Measurements from ENCODE around the gene PRSS21.

Gene PRSS21

DNA sequence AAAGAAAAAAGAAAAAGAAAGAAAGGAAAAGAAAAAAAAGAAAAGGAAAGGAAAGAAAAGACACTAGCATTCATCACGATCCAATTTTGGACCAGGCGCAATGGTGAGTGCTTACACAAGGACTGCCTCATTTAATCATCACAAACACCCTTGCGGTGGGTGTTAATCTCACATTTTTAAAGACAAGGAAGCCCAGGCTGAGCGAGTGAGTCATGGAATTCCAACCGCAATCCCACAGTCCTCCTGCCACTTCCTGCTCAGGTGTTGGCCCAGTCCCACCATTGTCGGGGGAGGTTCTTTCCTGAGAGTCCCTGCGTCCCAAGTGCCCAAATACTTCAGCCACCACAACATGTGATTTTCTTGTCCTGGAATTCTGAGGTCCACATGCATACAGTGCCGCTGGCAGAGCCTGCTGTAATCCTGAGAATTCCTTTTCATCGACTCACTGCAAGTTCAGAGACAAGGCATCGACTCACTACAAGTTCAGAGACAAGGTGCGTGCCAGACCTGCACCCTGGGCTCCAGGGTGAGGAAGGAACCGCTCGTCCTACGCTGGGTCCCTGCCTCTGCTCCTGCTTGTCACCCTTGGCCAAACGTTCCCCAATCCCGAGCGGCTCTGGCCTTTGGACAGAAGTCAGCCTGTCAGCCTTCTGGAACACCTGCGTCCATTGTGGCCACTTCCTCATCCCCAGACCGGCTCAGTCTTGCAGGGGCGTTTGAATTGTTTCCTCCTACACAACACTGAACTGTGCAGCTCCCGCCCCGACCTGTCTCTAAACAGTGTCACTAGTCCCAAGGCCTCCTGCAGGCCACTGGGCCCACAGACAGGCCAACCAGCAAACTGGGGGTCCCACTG, 18.8 kb downstream of the PRSS21 start:
- TF ChIP-seq, protein P1, sequence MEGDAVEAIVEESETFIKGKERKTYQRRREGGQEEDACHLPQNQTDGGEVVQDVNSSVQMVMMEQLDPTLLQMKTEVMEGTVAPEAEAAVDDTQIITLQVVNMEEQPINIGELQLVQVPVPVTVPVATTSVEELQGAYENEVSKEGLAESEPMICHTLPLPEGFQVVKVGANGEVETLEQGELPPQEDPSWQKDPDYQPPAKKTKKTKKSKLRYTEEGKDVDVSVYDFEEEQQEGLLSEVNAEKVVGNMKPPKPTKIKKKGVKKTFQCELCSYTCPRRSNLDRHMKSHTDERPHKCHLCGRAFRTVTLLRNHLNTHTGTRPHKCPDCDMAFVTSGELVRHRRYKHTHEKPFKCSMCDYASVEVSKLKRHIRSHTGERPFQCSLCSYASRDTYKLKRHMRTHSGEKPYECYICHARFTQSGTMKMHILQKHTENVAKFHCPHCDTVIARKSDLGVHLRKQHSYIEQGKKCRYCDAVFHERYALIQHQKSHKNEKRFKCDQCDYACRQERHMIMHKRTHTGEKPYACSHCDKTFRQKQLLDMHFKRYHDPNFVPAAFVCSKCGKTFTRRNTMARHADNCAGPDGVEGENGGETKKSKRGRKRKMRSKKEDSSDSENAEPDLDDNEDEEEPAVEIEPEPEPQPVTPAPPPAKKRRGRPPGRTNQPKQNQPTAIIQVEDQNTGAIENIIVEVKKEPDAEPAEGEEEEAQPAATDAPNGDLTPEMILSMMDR (conservative IDR thresholded peaks at IDR 0.05): no peak
- TF ChIP-seq ZFX (IDR thresholded peaks at IDR 0.05): no peak
- H3K27ac ChIP-seq: peak overlapping the region; percentile 17; the same call in 1 of the 2 replicates

- H3K27ac ChIP-seq: no peak overlapping the region
- TF ChIP-seq ZFX (IDR thresholded peaks at IDR 0.05): no peak
- TF ChIP-seq, protein P1 (conservative IDR thresholded peaks at IDR 0.05): no peak
Observed at GRCh38 chr16:2836646-2837508, 19.8 kb downstream of the PRSS21 start.

- TF ChIP-seq ZFX (IDR thresholded peaks at IDR 0.05): no peak
- TF ChIP-seq, protein P1 (conservative IDR thresholded peaks at IDR 0.05): no peak; the same call in 1 of the 2 replicates
- H3K27ac ChIP-seq: no peak overlapping the region
Observed at GRCh38 chr16:2838928-2839327, 21.9 kb downstream of the PRSS21 start.

- TF ChIP-seq ZFX (IDR thresholded peaks at IDR 0.05): no peak
- TF ChIP-seq, protein P1 (conservative IDR thresholded peaks at IDR 0.05): no peak
Observed at GRCh38 chr16:2839650-2840450, 22.8 kb downstream of the PRSS21 start.

GRCh38 chr16:2840914-2841313, 23.9 kb downstream of the PRSS21 start:
- no peak overlapping the region for H3K27ac ChIP-seq
- no peak for TF ChIP-seq ZFX (IDR thresholded peaks at IDR 0.05)
- TF ChIP-seq, protein P1 (conservative IDR thresholded peaks at IDR 0.05): no peak

More at GRCh38 chr16:2839650-2840450, 22.8 kb downstream of the PRSS21 start:
- no peak overlapping the region for H3K27ac ChIP-seq

- TF ChIP-seq, protein P1 (conservative IDR thresholded peaks at IDR 0.05): no peak
- no peak for TF ChIP-seq ZFX (IDR thresholded peaks at IDR 0.05)
- no peak overlapping the region for H3K27ac ChIP-seq
Observed at GRCh38 chr16:2841606-2842339, 24.7 kb downstream of the PRSS21 start.
